Kasumi-1 (cell line): Measurements from ENCODE around the gene C10orf67.
"Not testable (repeated sequence)": the region's sequence is repeated elsewhere in the genome, so short reads cannot be mapped to it uniquely, and the experiment has no call there.

Experiments used
- DNase-seq, 2 experiments: peaks; one replicate each; lab custom pipeline; 2025; lab: John Stamatoyannopoulos, UW

The C10orf67 gene

DNA sequence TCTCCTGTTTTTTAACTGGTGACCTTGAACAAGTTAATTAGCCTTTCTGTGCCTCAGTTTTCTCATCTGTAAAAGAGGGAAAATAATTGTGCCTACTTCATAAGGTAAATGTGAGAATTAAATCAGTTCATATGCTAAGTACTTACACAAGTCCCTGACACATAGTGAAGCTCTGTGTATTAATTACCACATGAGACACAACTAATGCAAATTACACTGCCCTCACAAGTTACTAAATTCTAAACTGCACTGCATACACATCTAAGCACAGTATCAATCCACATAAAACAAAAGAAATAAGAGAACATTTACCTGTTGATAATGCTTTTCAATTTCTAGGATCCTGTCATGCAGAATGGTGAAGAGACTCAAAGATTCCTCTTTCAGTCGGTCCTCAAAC is 22.5 kb downstream of the C10orf67 start:
- DNase-seq = no peak

DNA sequence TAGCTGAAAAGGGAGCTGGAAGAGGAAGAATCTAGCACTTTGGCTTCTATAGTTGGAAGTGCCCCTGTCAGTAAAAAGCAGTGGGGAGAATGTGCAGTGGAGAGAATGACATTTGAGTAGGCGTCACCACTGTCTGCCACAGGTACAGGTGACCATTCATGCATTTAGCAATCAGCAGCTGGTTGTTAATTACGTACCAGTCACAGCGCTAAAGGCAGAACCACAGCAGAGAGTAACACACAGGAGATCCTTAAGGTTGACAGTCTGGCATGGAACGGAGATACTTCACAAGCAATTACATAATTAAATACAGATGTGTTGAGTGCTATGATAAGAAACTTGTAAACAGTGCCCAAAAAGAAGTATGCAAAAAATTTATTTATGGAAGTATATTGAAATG is 24.8 kb downstream of the C10orf67 start:
- no peak for DNase-seq

DNA sequence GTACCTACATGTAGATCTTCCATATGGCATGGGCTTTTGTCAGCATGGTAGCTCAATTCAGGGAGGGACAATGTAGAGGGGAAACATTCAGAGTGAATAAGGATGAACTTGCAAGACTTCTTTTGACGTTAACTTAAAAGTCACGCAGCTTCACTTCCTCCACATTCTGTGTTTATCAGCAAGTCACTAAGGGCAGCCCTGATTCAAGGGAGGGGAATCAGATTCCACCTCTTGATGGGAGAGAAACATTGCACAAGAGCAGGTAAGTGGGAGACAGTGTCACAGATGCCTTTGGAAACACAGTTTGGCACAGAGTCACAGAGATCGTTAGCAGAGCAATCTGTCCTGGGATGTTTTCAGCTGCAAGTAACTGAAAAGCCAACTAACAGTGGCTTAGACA is 26.2 kb downstream of the C10orf67 start:
- no peak for DNase-seq

DNA sequence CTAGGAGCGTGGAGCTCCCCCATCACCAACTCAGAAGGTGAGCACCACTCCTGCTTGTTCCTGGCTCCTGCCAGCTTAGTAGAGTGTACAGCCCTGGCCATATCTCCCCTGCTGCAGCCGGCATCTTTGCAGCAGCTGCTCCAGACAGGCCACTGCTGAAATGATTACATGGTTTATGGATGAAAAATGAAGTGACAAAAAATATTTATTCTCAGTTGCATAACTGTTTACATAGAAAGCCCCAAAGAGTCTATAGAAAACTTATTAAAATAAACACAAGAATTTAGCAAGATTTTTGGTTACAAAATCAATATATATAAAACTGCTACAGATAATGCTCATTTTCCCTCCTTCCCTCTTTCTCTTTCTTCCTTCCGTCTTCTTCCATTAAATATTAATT is 27.2 kb downstream of the C10orf67 start:
- DNase-seq = no peak

DNA sequence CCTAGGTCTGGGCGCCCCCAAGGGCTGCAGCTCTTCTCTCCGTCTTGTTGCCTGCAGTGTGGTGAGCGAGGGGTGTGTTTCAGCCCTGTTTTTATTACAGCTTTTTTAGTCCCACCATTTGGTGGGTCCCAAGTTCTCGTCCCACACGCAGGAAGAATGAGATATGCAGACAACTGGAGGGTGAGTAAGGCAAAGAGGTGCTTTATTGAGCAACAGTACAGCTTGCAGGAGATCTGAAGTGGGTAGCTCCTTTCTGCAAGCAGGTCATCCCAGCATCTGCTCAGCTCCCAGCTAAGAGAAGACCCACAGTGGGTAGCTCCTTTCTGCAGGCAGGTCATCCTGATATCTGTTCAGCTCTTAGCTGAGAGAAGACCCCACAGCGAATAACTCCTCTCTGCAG is 28.2 kb downstream of the C10orf67 start:
- DNase-seq = no peak

DNA sequence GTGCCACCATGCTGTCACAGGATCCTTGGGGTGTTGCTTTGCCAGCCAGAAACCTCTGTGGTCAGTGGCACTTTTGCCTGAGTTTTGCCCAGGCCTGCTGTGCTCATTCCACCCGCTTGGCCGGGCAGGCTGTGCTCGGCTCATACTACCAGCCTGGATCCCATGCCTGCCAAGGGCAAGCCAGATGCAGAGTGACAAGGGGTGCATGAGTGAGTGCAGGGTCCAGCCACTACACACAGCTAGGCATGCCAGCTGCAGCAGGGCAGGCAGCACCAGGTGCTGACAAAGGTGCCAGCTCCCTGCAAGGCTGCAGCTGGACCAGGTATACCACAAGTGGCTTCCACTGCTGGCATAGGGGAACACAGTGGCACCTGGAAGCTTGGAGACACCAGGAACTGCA is 28.6 kb downstream of the C10orf67 start:
- no peak for DNase-seq

DNA sequence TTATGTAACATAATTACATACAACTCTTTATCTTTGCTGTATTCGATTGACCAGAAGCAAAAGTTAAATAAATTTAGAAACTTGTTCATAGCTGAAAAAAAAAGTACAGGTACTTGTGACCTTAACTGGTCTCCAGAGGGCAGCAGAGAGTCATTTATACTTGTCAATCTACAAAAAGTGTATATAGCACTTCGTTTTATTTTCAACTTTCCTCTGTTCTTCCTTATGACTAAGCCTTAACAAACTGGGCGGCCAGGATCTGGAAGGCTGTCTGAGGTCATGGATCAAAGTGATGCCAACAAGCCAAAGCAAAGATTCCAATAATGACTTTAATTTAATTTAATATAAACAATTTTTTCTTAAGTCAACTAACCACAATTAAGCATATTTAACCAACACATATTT is 29.8 kb downstream of the C10orf67 start:
- peak; percentile 85 to 93 for DNase-seq

DNA sequence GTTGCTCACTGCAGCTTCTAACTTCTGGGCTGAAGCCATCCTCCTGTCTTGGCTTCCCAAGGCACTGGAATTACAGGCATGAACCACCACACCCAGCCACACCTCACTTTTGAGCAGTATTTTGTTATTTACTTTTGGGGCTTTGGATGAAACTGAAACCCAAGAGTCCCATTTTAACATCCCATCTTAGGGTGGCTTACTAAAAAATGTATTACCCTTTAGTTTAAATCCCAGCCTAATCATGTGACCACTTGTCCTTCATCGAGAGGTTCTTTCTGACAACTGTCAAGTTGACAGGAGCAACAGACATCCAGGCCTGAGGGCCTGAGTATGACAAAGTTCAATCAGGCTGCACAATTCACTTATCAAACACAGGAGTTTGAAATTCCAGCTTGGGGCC is 33.6 kb downstream of the C10orf67 start:
- no peak for DNase-seq

DNA sequence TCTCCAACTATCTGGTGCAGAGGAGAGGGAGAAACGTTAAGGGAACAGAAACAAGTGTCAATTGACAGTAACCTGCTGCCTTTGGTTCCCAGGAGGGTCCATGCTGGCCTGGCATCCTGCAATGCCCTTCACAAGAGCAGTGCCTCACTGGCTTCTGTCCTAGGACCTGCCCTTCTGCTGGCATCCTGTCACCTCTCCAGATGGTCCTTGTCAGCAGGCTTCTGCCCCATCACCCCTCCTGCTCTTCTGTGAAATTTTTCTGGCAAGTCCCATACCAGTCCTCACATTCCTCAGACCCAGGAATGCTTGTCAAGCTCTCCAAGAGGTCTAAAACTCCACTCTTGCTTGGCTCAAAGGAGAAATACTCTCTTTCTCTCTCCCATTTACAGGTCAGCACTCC is 34.2 kb downstream of the C10orf67 start:
- no peak for DNase-seq

DNA sequence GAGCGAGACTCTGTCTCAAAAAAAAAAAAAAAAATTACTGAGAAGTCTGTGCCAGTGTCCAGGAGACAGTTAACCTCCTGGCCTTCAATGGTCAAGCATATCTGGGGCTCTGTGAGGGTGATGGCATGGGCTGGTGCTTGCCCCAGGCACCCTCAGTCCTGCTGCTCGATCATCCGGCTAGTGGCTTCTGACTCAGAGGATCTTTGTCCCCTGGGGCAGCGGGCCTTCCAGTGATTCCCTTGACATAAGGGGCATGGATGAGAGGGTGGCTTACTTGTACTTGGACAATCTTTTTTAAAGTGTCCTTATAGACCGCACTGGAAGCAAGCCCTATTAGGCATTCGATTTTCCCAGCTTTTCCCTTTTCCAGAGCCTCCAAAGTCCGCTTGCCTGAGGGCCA is 44.6 kb downstream of the C10orf67 start:
- not testable (repeated sequence) for DNase-seq

DNA sequence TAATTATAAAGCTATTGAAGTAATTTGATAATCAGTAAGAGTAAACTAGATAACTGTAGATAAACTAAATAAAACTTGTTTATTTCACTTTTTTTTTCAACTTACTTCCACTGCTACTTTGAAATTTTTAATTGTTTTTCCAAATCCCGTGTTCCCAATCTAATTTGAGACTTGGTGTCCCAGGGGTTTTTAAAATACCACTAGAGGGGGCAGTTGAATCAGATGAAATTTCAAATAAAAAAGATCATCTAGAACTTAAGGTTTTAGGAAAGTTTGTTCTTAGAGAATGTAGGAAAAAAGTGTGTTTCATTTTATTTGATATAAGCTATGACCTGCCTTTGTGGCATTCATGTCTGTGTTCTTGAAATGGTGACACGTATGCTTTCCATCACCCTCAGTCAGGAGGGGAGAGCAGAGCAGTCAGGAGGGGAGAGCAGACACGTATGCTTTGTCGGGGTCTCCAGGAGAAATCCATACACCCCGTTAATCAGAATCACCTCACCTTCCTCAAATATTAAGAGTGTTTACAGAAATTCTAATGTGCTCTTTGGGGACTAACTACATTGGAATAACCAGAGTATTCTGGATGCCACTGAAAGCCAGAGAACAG is 49.9 kb downstream of the C10orf67 start:
- peak; percentile 37 to 53 for DNase-seq

DNA sequence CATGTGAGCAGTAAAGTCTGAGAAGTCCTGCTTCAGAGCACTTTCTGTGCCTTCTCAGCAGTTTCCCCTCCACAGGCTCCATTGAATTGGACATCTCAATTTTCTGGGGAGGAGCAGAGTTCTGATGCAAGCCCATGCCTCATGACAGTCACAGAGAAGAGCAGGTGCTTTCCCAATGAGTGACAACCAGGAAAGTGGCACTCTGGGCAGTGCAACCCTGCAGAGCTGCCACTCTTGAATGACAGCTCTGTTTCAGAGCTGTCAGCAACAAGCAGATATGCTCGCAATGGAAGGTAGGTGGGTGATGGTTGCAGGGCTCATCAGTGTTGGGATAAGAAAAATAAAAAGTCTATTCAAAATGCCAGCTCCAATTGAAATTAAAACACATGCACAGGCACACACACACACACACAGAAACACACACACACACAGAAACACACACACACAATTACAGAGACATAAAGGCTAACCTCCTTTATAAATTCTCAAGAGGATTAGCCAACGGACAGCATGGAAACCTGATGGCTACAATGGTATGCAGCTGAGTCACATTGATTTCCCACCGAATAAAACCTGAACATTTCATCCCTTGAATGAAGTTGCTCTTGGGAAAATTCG is 50.5 kb downstream of the C10orf67 start:
- no peak for DNase-seq

DNA sequence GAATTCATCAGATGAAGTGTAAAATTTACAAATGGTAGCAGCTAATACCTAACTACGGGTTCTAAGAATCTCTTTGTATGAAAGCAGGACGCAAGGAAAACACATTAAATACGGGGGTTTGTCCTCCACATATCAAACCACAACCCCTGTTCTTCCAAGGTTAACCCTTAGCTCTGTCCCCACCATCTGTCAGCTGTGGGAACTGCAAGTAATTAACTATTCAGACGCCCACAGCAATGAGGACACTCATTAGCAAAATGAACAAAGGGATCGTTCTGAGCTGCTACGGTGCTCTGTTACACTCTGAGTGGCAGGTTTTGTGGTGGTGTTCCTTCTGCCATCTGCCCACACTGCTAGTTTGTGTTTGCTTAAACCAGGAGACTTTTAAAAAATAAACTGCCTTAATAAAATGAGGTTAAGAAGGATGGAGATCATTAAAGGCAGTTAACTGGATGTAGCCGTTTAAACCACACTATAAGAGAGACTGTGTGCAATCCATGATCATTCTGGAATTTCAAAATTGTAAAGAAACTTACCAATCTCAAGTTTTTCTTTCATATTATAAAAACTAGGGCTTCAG is 51.4 kb downstream of the C10orf67 start:
- peak; percentile 65 to 80 for DNase-seq

DNA sequence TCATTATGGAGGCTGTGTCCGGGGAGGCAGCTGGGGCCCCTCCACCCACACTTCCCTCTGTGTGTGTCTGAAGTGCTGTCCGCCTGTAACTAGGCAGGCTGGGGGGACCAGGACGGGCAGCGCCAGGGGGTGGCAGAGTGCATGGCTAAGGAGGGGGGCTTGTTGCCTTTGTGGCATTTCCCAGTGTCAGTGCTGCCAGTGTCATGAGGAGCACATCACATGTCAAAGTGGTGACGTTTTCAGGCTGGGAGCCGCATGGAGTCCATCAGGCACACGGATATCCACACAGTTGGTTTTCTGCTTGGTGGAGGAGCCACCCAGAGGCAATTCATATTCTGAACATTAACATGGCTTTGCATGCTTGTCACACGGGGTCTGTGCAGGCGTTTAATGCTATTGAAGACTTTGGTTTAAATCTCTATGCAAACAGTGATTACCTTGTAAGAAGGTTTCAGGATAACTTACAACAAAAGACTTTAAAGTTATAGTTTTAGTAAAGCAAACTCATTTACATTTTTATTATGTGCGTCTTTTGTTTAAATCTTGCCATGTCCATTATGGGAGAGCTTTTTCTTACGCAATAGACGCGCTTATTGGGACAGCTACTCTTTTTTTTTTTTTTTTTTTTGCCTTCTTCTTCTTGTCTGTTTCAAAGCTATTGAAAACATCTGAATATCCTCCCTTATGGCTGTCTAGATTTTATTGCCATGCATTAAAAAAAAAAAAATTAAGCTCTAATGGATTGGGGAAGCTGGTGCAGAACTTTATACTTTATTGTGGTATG is 52.9 kb downstream of the C10orf67 start:
- no peak for DNase-seq

DNA sequence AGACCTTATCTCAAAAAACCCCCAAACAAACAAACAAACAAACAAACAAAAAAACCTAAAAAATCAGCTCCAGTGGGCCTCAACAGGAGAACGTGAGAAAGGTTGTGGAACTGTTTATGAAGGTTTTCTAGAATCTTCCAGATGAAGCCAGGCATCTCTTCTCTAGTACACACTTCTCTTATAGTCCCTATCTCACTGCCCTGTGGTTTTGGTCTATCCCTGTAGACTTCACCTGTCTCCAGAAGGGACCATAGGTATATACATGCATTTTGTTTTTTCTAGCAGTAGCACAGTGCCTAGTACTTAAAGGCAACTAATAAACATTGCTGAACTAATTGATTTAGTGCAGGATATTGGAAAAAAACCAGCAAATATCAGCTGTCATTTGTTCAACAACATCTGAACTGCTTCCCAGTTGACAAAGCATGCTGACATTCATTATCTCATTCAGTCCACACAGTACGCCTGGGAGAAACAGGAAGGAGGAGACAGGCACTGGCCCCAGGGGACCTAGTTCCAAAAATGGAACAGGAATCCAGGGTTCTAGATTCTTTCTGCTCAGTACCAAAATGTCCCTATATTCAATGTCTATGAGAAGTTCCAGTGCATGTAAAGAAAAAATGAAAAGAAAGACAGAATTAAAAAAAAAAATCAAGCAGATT is 59.8 kb downstream of the C10orf67 start:
- no peak for DNase-seq

DNA sequence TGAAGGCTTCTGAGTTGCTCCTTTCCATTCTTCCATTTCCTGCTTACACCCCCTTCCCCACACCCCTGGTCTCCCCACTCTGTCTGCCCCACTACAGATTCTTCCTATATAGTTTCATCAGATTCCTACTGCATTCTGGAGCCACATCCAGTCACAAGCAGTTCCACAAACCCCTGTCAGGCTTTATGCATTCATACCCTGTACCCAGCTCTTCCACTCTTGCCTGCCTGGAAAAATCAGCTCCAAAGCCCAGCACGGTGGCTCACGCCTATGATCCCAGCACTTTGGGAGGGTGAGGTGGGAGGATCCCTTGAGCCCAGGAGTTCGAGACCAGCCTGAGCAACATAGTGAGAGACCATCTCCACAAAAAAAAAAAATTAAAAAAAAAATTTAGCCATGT is 60.4 kb downstream of the C10orf67 start:
- no peak for DNase-seq

DNA sequence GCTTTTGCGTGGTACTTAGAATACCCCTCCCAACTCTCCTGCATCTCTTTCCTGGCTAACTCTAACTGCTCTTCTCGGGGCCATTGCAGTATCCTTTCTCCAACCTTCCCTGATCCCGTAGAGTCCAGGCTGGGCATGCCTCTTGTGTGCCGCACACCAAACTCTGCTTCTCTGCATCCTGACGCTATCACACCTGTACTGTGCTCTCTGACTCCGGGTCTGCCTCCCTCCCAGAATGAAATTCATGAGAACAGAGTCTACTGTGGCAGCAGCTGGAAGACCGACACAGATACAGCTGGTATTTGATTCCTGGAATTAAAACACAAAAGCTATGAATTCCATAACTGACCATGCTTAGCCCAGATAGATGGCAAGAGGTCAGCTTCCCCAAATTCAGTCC is 60.9 kb downstream of the C10orf67 start:
- no peak for DNase-seq

DNA sequence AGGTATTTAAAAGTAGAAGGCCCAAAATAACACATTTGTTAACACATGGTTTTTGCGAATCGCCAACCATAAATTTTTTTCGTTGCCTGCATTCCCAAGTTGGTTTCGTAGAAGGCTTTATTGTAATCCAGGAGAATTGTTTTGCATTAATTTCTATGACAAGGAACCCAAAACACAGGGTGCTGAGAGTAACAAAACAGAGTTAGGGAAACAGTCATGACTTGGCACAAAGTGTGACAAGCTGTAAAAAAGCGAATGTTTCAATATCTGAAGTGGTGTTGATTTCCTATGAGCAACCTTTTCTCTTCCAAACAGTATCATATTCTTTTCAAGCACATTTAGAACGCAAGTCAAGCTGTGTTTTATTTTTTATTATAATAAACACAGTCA is 63.6 kb downstream of the C10orf67 start:
- DNase-seq = no peak

DNA sequence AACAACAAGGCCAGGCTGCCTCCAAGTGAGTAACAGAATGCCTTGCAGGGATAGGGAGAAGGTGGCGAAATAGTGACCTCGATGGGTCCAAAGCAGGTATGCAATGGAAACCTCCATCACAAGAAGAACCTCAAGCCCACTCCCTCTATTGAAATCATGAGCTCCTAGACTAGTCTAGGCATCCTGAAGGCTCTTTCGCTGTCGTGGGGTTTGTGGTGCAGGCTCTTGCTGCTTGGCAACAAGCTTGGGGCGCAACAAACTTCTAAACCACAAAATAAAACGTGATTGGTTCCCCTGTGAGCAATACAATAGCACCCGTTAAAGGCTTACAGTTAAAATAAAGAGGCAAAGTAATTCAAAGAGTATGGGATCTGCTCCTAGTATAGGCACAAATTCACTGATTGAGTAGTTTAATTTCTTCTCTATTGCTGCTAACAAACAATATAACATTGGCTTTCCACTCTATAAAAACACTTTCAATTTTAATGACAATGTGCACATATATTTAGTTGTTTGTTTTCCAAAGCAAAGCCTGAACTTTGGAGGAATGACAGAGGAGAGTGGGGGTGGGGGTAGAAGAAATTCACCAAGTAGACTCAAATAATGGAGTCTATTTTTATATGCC is 64.1 kb downstream of the C10orf67 start:
- DNase-seq = no peak

DNA sequence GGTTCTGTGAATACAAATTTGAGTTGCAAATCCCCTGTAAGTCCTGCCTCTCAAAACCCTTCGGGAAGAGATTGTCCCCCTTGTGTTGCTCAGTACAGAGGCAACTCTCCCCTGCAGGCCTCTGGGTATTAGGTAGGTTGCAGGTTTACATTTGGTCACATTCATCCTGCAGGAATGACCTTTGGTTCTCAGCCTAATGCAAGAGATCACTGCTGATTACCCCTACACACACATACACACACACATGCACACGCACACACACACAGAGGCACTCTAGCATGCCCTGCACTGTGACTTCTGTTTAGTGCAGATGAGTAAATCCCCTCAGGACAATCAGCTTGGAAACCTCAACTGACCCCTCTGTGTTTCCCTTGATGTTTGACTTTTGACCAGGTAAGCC is 69.2 kb downstream of the C10orf67 start:
- DNase-seq = no peak

DNA sequence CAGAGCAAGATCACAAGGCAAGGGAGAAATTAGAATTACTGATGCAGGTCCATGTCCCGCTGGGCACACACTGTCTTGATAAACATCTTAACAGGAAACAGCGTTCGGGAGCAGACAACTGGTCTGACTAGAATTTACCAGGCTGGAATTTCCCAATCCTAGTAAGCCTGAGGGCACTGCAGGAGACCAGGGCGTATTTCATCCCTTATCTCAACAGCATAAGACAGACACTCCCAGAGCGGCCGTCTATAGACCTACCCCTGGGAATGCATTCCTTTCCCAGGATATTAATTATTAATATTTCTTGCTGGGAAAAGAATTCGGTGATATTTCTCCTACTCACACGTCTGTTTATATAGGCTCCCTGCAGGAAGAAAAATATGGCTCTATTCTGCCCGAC is 70.4 kb downstream of the C10orf67 start:
- not testable (repeated sequence) for DNase-seq

DNA sequence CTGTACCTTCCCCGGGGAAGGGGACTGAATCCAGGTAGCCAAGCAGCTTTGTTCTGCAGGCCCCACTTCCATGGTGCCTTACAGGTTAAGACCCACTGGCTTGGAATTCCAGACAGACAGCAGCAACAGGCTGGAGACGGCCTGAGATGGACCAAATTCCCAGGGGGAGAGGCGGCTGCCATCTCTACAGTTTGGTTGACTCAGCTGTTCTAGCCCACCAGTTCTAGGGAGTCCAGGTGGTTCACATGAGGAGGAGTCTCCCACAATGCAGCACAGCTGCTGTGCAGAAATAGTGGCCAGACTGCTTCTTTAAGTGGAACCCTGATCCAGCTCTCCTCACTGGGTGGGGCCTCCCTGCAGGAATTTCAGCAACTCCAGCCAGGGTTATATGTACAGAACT is 74.1 kb downstream of the C10orf67 start:
- DNase-seq = no peak
